ENCODE results near the gene IL17D. TPM values are rescaled to one million over a fixed set of nuclear protein-coding genes. Genes with fewer than 3 reads are reported as not detected.

The IL17D gene
- total and polyA plus RNA-seq, 3 donors from 2014 or later, result 1.6 to 5.3 (median 4.8) TPM

DNA sequence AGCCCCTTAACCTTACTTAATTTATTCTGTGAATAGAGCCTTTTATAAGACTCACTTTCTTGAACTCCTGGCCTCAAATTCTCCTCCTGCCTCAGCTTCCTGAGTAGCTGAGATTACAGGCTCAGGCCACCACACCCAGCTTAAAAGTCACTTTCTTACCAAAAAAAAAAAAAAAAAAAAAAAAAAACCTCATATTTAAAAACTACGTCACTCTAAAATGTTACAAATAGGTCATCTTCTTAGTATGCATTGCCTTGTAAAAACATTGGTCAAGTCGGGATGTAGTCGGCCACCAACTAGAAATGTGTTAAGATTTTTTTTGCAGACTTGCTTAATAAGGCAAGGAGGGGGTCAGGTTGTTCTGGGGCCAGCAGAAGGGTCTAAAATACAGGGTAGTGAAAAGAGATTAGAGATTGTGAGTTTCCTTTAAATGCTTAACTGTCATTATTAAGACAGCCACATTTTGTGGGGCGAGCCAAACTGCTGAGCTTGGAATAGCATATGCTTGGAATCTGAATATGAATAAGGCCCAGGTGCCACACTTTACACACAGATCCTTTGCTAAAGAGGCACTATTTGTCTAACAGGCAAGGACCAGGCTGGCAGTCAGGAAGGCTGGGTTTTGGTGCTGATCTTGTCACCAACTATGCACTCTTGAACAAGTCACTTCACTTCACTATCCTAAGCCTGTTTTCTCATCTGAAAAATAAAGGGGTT, 16.5 kb upstream of the IL17D start:
- no peak for DNase-seq
- Histone ChIP-seq H3K36me3 (ENCODE audit: low read depth, missing control alignments) (no peaks in the 10 kb centered on the region), H3K4me3 (no peak overlapping the region), H3K27ac (no peak overlapping the region), H3K4me1 (no peaks in the 10 kb centered on the region), H3K9me3 (no peaks in the 10 kb centered on the region), H3K27me3 (no peaks in the 10 kb centered on the region)
- no peak for TF ChIP-seq POLR2A (IDR thresholded peaks at IDR 0.05)
- TF ChIP-seq, protein P1, sequence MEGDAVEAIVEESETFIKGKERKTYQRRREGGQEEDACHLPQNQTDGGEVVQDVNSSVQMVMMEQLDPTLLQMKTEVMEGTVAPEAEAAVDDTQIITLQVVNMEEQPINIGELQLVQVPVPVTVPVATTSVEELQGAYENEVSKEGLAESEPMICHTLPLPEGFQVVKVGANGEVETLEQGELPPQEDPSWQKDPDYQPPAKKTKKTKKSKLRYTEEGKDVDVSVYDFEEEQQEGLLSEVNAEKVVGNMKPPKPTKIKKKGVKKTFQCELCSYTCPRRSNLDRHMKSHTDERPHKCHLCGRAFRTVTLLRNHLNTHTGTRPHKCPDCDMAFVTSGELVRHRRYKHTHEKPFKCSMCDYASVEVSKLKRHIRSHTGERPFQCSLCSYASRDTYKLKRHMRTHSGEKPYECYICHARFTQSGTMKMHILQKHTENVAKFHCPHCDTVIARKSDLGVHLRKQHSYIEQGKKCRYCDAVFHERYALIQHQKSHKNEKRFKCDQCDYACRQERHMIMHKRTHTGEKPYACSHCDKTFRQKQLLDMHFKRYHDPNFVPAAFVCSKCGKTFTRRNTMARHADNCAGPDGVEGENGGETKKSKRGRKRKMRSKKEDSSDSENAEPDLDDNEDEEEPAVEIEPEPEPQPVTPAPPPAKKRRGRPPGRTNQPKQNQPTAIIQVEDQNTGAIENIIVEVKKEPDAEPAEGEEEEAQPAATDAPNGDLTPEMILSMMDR (IDR thresholded peaks at IDR 0.05), result no peak
- intact Hi-C loops (cut with DNase I; ENCODE audit: low total_unique reads), result no loop called here
- 86 to 90% methylated on average over 4 of the region's 4 CpGs for WGBS, 2 donors

DNA sequence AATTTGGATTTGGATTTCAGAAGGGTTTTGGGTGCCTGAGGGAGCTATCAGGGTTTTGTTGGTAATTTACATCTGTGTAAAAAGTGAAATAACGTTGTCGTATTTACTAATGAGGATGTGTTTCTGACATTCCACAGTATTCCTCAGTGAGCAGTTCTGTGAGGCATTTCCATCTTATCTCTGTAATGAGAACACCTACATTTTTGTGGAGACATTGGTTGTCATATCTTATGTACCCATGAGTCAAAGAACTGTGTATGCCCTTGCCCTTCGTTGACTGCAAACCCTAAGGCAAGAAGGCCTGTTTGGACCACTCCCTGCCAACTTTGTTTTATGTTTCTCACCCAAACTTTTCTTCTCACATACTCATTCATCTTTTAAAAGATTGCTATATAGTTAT, 14.2 kb upstream of the IL17D start:
- intact Hi-C loops (cut with DNase I; ENCODE audit: low total_unique reads), result no loop called here
- TF ChIP-seq, protein P1 (IDR thresholded peaks at IDR 0.05), result no peak
- TF ChIP-seq POLR2A (IDR thresholded peaks at IDR 0.05), result no peak
- WGBS, 2 donors, result 89 to 93% methylated on average over 3 of the region's 3 CpGs

DNA sequence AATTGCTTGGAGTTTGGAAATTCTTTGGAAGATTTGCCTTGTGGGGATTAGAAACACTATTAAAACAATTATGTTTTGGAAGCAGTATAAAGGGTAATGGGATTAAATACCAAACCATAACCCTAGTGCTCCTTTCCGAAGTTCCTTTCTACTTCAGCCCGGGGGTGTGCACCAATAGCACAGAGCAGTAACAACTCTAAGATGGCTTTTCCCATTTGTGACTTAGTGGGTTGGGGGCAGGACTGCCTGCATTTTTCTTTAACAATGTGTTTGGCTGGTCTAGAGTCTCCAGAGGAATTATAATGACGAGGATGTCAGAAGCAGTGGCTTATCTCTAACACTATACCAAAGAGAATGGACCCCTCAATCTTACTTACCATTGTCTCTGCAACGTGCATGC, 11.9 kb upstream of the IL17D start:
- 68 to 69% methylated on average over 4 of the region's 4 CpGs for WGBS, 2 donors
- H3K27ac ChIP-seq, result no peak overlapping the region
- H3K4me1 ChIP-seq, result no peaks in the 10 kb centered on the region
- H3K36me3 ChIP-seq (ENCODE audit: low read depth, missing control alignments), result no peaks in the 10 kb centered on the region
- no peak for DNase-seq
- no peaks in the 10 kb centered on the region for H3K9me3 ChIP-seq
- no peaks in the 10 kb centered on the region for H3K27me3 ChIP-seq
- no peak overlapping the region for H3K4me3 ChIP-seq
- TF ChIP-seq POLR2A (IDR thresholded peaks at IDR 0.05), result no peak
- TF ChIP-seq, protein P1 (IDR thresholded peaks at IDR 0.05), result no peak
- intact Hi-C loops (cut with DNase I; ENCODE audit: low total_unique reads), result no loop called here

More for the DNA sequence above, 14.2 kb upstream of the IL17D start:
- DNase-seq, result no peak
- Histone ChIP-seq H3K27me3 (no peaks in the 10 kb centered on the region), H3K36me3 (ENCODE audit: low read depth, missing control alignments) (no peaks in the 10 kb centered on the region), H3K4me3 (no peak overlapping the region), H3K9me3 (no peaks in the 10 kb centered on the region), H3K27ac (no peak overlapping the region), H3K4me1 (no peaks in the 10 kb centered on the region)

DNA sequence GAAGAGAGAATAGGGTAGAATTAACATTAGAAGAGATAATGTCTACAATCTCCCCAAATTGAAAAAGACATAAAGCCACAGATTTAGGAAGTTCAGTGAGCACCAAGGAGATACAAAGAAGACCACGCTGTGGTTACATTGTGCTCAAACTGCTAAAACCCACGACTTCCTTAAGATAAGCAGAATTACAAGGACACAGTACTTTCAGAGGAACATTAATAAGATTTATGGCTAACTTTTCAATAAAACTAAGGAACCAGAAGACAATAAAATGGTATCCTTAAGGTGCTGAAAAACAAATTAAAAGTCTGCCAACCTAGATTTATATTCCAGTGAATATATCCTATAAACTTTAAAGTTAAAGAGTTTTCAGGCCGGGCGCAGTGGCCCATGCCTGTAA, 7.4 kb upstream of the IL17D start:
- H3K27me3 ChIP-seq, result no peaks in the 10 kb centered on the region
- no peak overlapping the region for H3K4me3 ChIP-seq
- H3K4me1 ChIP-seq, result no peaks in the 10 kb centered on the region
- no peak overlapping the region for H3K27ac ChIP-seq
- intact Hi-C loops (cut with DNase I; ENCODE audit: low total_unique reads), result no loop called here
- whole genome bisulfite sequencing, 2 donors, result 46 to 55% methylated on average over 4 of the region's 4 CpGs
- no peak for DNase-seq
- TF ChIP-seq, protein P1 (IDR thresholded peaks at IDR 0.05), result no peak
- TF ChIP-seq POLR2A (IDR thresholded peaks at IDR 0.05), result no peak
- H3K9me3 ChIP-seq, result no peaks in the 10 kb centered on the region
- no peaks in the 10 kb centered on the region for H3K36me3 ChIP-seq (ENCODE audit: low read depth, missing control alignments)

DNA sequence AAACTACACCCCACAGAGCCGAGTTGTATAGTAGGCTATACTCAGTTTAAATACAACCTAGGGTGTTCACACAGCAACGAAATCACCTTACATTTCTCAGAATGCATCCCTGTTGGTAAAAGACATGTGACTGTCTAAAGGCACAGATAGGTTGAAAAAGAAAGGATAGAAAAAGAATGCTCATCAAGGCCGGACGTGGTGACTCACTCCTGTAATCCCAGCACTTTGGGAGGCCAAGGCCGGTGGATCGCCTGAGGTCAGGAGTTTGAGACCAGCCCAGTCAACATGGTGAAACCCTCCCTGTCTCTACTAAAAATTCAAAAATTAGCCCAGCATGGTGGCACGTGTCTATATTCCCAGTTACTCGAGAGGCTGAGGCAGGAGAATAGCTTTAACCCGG, 3.8 kb upstream of the IL17D start:
- no peaks in the 10 kb centered on the region for H3K9me3 ChIP-seq
- no peak overlapping the region for H3K27ac ChIP-seq
- no peaks in the 10 kb centered on the region for H3K36me3 ChIP-seq (ENCODE audit: low read depth, missing control alignments)
- no peak for DNase-seq
- H3K4me1 ChIP-seq, result peaks cover 3% of the 10 kb centered on the region
- 80 to 86% methylated on average over 9 of the region's 9 CpGs for WGBS, 2 donors
- H3K27me3 ChIP-seq, result no peaks in the 10 kb centered on the region
- H3K4me3 ChIP-seq, result no peak overlapping the region
- intact Hi-C loops (cut with DNase I; ENCODE audit: low total_unique reads), result no loop called here
- TF ChIP-seq POLR2A (IDR thresholded peaks at IDR 0.05), result no peak
- TF ChIP-seq, protein P1 (IDR thresholded peaks at IDR 0.05), result no peak
